Tibial nerve (tissue), 4 donors: Measurements from ENCODE around the gene SIVA1.

Source experiments
- EP300 ChIP-seq, 2 donors: sonication (generic); formaldehyde crosslinking; IDR thresholded peaks; one replicate each; pipeline ENCODE4 v1.6.1; 2017; ENCODE audit warnings: antibody characterized with exemption in 2 of 2, mild to moderate bottlenecking in 1 of 2
- POLR2A ChIP-seq, 2 donors: fragments of 450-650 bp; IDR thresholded peaks; one replicate each; pipeline ENCODE4 v1.6.1; 2017; ENCODE audit warnings: antibody characterized with exemption in 2 of 2, mild to moderate bottlenecking in 2 of 2, moderate library complexity in 2 of 2
- TF ChIP-seq, protein P1 (sequence below), 5 experiments: fragments of 200-600 bp in 3 of 5; fragments of 450-650 bp in 2 of 5; sonication (generic) in 3 of 5; IDR thresholded peaks; one replicate each; pipeline ENCODE4 v1.5.1; 2016 to 2019; ENCODE audit warnings: antibody characterized with exemption in 5 of 5, mild to moderate bottlenecking in 3 of 5, moderate library complexity in 2 of 5

DNA sequence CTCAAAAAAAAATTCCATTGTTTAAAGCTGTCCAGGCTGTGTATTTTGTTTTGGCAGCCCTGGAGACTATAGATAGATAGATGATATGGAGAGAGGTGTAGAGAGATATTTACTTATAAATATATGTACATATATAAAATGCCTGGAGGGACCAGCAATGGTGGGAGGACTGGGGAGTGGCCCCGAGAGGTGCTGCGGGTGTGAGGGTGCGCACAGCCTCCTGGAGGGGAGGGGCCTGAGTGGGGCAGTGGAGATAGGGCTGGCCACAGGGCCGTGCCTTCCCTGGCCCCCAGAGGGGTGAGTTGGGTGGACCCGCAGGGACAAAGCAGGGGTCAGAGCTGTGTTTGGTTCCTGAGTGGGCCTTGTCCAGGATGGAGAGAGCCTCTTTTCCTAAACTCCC is 22.5 kb upstream of the SIVA1 start:
- TF ChIP-seq POLR2A (IDR thresholded peaks at IDR 0.05) (no peak), EP300 (IDR thresholded peaks at IDR 0.05) (no peak)
- TF ChIP-seq, protein P1, sequence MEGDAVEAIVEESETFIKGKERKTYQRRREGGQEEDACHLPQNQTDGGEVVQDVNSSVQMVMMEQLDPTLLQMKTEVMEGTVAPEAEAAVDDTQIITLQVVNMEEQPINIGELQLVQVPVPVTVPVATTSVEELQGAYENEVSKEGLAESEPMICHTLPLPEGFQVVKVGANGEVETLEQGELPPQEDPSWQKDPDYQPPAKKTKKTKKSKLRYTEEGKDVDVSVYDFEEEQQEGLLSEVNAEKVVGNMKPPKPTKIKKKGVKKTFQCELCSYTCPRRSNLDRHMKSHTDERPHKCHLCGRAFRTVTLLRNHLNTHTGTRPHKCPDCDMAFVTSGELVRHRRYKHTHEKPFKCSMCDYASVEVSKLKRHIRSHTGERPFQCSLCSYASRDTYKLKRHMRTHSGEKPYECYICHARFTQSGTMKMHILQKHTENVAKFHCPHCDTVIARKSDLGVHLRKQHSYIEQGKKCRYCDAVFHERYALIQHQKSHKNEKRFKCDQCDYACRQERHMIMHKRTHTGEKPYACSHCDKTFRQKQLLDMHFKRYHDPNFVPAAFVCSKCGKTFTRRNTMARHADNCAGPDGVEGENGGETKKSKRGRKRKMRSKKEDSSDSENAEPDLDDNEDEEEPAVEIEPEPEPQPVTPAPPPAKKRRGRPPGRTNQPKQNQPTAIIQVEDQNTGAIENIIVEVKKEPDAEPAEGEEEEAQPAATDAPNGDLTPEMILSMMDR (IDR thresholded peaks at IDR 0.05): no peak
